ENCODE results near the gene LMX1B.

Gene LMX1B

GRCh38 chr9:126619361-126620135 lies 5.8 kb downstream of the LMX1B start:
- TF ChIP-seq EGR1 (IDR thresholded peaks at IDR 0.05) = no peak
- no peak for TF ChIP-seq CREB1 (IDR thresholded peaks at IDR 0.05; ENCODE audit: low read depth)
- no peak for TF ChIP-seq RAD21 (IDR thresholded peaks at IDR 0.05; ENCODE audit: low read depth)
- TF ChIP-seq TEAD4 (IDR thresholded peaks at IDR 0.05) = no peak
- no peak for TF ChIP-seq EP300 (IDR thresholded peaks at IDR 0.05; ENCODE audit: borderline replicate concordance)
- TF ChIP-seq FOXM1 (IDR thresholded peaks at IDR 0.05; ENCODE audit: borderline replicate concordance, low read depth) = no peak
- TF ChIP-seq ZBTB7A (IDR thresholded peaks at IDR 0.05; ENCODE audit: low read depth) = no peak
- TF ChIP-seq YY1 (IDR thresholded peaks at IDR 0.05; ENCODE audit: low read depth) = no peak
- no peak for TF ChIP-seq NFIC (IDR thresholded peaks at IDR 0.05)
- TF ChIP-seq TCF12 (IDR thresholded peaks at IDR 0.05; ENCODE audit: low read depth) = no peak
- no peak for TF ChIP-seq MAX (IDR thresholded peaks at IDR 0.05)
- no peak for TF ChIP-seq REST (IDR thresholded peaks at IDR 0.05; ENCODE audit: low read depth)
- no peak for TF ChIP-seq TAF1 (IDR thresholded peaks at IDR 0.05; ENCODE audit: low read depth)
- TF ChIP-seq CEBPB (IDR thresholded peaks at IDR 0.05) = no peak
- TF ChIP-seq USF1 (IDR thresholded peaks at IDR 0.05) = no peak

GRCh38 chr9:126620478-126620877 lies 6.8 kb downstream of the LMX1B start:
- TF ChIP-seq CEBPB (IDR thresholded peaks at IDR 0.05) (no peak), CREB1 (IDR thresholded peaks at IDR 0.05; ENCODE audit: low read depth) (no peak), MAX (IDR thresholded peaks at IDR 0.05) (no peak), TEAD4 (IDR thresholded peaks at IDR 0.05) (no peak), TCF12 (IDR thresholded peaks at IDR 0.05; ENCODE audit: low read depth) (no peak), FOXM1 (IDR thresholded peaks at IDR 0.05; ENCODE audit: borderline replicate concordance, low read depth) (no peak), USF1 (IDR thresholded peaks at IDR 0.05) (no peak), REST (IDR thresholded peaks at IDR 0.05; ENCODE audit: low read depth) (no peak), ZBTB7A (IDR thresholded peaks at IDR 0.05; ENCODE audit: low read depth) (no peak), EP300 (IDR thresholded peaks at IDR 0.05; ENCODE audit: borderline replicate concordance) (no peak), RAD21 (IDR thresholded peaks at IDR 0.05; ENCODE audit: low read depth) (no peak), TAF1 (IDR thresholded peaks at IDR 0.05; ENCODE audit: low read depth) (no peak), YY1 (IDR thresholded peaks at IDR 0.05; ENCODE audit: low read depth) (no peak), EGR1 (IDR thresholded peaks at IDR 0.05) (no peak), NFIC (IDR thresholded peaks at IDR 0.05) (no peak)

GRCh38 chr9:126621061-126621918 lies 7.6 kb downstream of the LMX1B start:
- TF ChIP-seq CEBPB (IDR thresholded peaks at IDR 0.05) (no peak), TAF1 (IDR thresholded peaks at IDR 0.05; ENCODE audit: low read depth) (no peak)

- TF ChIP-seq FOXM1 (IDR thresholded peaks at IDR 0.05; ENCODE audit: borderline replicate concordance, low read depth) (no peak), EGR1 (IDR thresholded peaks at IDR 0.05) (no peak), REST (IDR thresholded peaks at IDR 0.05; ENCODE audit: low read depth) (no peak), YY1 (IDR thresholded peaks at IDR 0.05; ENCODE audit: low read depth) (no peak), CEBPB (IDR thresholded peaks at IDR 0.05) (no peak), ZBTB7A (IDR thresholded peaks at IDR 0.05; ENCODE audit: low read depth) (no peak), RAD21 (IDR thresholded peaks at IDR 0.05; ENCODE audit: low read depth) (no peak), EP300 (IDR thresholded peaks at IDR 0.05; ENCODE audit: borderline replicate concordance) (no peak), NFIC (IDR thresholded peaks at IDR 0.05) (no peak), MAX (IDR thresholded peaks at IDR 0.05) (no peak), TAF1 (IDR thresholded peaks at IDR 0.05; ENCODE audit: low read depth) (no peak), CREB1 (IDR thresholded peaks at IDR 0.05; ENCODE audit: low read depth) (no peak), TEAD4 (IDR thresholded peaks at IDR 0.05) (no peak), TCF12 (IDR thresholded peaks at IDR 0.05; ENCODE audit: low read depth) (no peak), USF1 (IDR thresholded peaks at IDR 0.05) (no peak)
Observed at GRCh38 chr9:126621919-126622735, 8.4 kb downstream of the LMX1B start.
